ENCODE data around the gene HDHD2.
A peak's percentile ranks its signal among the peaks of the same experiment; 100 is the strongest.

The HDHD2 gene

DNA sequence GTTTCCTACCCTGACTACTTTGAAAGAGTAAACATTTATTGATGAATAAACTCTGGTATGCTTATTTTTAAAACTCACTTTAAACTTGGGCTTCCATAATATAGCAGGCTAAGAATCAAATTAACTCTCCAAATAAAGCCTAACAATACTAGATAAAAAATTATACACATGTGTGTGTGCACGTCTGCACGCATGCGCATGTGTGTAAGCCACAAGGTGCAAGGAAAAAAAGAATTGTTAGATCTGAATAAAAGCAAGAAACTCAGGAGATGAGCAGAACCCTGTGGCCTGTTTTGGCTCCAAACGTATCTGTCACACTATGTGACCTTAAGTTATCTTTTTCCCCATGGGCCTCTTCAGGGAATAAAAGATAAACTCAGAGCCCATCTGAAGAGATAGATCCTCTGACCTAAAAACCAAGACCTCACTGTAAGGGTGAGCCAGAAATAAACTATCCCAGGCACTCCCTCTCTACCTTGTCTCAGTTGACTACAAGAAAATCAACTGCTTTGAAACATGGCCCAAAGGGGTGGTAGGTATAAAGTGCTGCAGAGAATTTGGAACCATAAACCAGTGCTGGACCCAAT lies 6.3 kb downstream of the HDHD2 start:
- DNase-seq: no peak

DNA sequence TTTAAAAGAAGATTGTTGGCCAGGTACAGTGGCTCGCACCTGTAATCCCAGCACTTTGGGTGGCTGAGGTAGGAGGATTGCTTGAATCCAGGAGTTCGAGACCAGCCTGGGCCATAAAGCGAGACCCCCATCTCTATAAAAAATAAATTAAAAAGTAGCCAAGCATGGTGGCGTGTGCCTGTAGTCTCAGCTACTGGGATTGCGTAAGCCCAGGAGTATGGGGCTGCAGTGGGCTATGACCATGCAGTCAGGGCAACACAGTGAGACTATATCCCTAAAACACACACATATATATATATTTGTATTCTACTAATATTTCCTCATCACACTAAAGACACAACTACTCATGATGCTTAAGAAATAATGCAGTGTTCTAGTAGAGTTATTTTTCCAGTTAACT lies 7.1 kb downstream of the HDHD2 start:
- no peak for DNase-seq

DNA sequence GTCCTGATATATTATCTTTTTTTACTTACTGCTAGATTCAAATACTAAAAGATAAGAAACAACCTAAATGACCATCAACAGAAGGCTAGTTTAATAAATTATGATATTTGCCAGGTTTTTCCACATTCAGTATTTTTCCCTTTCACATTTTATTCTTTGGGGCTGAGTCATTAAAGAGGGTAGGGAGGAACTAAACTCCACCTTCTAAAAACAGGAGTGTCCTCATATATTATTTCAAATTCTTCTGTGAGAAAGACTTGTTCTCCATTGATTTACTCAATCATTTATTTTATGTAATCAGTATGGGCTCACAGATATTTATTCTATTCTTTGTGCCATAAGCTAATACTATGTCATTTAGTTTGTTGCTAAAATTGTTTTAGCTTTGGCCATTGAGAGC lies 9.0 kb downstream of the HDHD2 start:
- DNase-seq: no peak

DNA sequence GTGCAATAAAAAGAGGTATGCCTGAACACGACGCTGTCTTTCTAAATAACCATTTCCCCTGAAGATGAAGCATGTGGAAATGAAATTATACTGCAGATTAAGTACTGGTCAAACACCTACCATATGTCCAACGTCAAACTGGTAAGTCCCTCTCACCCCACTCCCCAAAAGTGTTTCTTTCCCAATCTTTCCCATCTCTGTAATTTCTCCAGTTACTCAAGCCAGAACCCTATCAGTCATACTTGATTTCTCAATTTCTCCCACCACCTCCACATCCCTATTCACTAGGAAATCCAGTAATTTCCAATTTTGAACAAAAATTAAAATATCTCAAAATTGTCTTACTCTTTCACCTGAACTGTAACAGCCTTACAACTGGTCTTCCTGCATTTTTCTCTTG lies 29.2 kb downstream of the HDHD2 start:
- DNase-seq: no peak

DNA sequence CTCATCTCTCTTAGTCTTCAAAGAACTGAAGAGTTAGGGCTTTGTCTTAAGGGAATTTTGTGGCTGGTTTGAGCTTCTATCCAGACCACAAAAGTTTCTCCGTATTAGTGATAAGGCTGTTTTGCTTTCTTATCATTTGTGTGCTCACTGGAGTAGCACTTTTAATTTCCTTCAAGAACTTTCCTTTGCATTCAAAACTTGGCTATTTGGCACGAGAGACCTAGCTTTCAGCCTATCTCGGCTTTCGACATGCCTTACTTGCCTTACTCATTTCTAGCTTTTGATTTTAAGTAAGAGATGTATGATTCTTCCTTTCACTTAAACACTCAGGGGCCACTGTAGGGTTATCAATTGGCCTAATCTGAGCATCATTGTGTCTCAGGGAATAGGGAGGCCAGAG lies 29.9 kb downstream of the HDHD2 start:
- no peak for DNase-seq

DNA sequence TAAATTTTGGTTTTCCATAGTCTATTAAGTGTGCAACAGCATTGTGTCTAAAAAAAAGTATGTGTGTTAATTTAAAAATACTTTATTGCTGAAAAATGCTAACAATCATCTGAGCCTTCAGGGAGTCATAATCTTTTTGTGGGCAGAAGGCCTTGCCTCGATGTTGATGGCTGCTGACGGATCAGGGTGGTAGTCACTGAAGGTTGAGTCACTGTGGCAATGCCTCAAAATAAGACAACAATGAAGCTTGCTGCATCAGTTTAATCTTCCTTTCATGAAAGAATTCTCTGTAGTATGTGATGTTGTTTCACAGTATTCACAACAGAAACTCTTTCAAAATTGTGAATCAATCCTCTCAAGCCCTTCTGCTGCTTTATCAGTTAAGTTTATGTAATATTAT lies 31.3 kb downstream of the HDHD2 start:
- DNase-seq: no peak

DNA sequence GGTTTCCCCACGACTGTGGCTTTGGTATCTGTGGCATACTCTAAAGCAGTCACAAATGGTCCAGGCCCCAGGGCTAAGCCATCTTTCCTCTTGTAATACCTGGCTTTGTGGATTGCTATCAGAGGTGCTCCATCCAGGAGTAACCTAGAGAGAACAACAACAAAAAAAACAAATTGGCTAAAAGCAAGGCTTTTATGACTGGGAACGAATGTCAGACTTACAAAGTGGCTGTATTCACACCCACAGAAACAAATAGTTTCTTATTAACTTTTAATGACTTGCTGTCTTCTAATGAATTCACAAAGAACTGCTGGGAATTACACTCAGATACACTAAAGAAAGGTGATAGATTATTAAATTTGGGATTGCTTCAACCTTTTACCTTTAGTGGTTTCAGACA lies 35.1 kb downstream of the HDHD2 start:
- DNase-seq: no peak

DNA sequence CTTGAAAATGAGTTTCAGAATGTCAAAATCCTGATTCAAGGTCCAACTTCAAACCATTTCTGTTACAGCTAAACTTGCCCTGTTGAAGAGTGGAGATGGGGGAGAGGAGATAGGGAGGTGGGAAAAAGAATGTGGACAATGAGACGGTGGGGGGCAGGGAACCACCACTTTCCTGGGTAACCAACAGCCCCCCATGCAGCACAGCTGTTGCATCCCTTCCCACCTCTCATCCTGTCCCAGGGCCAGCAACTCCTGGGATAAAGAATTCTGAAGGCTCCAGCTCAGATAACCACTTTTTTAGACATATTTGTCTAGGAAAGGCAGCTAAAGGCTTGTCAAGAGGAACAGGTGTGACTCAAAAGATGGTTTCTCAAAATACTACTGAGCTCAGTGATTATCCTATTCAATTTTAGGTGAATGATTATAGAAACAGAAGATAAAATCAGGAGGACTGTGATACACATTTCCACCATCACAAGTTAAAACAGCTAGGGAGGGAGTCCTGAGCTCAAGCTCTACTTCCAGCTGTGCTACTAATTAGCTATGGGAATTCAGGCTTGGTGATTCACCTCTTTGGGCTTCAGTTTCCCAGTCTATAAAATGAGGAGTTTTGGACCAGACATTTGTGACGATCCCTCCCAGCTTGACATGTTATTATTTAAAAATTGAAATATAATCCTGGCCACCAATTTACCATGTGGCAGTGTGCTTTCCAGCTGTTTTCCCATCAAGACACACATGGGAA lies 36.3 kb downstream of the HDHD2 start:
- DNase-seq: no peak

DNA sequence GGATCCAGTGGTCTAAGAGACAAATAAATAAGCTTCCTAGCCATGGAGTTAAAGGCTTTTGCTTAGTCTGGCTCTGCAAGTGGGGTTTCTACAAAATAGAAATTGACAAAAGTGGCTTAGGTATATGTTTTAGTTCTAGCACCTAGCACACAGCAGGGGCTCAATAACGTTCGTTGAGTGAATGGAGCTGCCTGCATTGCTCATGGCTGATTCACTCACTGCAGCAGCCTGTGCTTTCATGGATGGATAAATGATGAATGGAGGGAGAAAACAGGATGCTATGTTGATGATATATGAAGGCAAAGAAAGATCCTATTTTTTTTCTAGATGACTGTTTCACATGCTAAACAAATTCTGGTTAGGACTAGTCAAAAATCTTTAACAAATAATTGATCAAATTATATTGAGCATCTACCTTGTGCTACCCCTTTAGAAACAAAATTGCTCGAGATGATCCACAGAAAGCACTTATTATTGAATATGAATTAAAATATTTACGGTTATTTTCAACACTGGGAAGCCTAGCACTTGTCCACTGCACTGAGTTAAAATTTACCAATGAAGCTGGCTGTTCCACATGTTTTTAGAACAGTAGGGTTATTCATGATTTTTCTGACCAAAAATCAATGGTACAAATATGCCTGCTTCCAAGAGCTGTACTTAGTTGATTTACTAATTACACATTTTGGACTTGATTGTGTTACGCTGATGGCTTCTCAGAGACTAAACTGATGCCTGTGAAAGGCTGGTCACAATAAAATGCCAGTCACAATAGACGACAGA lies 39.6 kb downstream of the HDHD2 start:
- DNase-seq: no peak

DNA sequence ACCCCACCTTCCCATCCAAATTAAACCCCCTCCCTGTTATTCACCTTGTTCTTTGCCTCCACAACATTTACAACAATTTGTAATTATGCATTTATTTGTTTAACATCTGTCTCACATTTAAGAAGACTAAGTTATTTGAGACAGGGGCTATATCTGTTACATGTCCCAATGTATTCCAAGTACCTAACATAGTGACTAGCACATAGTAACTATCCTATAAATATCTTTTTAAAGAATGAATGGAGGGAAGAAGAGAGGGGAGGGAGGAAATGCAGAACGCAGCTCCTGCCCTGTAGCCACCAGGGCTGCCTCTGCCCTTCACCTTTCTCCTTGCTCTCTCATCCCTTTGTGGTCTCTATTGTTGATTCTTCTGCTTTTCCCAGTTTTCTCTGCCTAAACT lies 40.6 kb downstream of the HDHD2 start:
- no peak for DNase-seq

DNA sequence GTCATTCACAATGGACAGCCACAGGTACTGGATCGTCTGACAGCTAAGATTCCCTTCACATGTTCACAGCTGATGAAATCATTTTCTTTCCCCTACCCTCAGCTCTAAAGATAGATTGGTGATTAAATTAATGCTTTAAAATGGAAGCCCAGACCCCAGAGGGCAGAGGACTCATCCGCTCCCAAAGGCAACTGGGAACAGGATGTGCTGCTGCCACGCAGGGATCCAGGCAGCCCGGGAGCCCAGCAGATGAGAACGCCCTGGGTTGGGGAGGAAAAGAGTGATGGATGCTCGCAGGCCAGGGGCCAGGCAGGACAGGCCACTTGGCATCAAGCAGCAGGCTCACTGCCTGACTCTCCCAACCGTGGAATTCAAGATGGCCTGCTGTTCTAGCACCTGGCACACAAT lies 41.3 kb downstream of the HDHD2 start:
- DNase-seq: no peak

DNA sequence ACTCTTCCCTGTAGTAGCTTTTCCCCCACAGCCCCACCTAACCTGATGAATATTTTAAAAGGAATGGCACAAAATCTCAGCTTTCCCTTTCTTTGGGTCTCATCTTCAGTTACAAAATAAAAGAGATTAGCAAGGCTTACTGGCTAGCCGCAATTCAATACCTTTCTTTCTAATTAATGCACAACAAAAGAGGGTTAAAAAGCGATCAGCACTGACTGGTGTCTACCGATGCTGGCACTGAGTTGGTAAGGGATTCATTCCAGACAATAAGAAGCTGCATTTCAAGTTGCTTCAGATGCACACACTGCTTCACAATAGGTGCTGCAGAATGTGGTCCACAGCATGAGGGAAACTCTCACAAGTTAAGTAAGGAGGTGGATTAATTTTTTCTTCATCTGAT lies 41.9 kb downstream of the HDHD2 start:
- no peak for DNase-seq

DNA sequence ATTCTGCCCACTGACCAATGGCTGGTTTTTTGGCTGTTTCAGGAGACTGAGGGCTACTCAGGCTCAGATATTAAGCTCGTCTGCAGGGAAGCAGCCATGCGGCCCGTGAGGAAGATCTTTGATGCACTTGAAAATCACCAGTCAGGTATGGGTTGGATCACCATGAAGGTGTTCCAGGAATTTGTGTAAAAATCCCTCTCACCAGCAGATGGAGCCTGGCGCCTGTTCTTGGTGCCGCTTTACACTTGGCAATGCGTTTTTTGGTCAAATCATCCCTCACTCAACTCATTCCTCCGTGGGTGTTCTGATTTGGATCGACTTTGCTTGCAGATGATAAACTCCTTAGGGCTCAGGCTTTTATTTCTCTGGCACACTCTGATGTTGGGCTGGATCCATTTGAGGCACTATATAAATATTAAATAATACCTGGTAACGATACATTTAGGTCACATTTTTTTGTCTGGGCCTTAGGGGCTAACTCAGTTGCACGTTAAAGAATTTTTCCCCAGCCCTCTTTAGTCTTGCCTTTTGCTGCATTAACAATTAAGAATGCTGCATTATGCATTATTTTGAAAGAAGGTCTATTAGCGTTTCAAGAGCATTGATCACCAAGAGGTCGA lies 50.0 kb downstream of the HDHD2 start:
- DNase-seq: peak; percentile 45 to 72 (median 64)

DNA sequence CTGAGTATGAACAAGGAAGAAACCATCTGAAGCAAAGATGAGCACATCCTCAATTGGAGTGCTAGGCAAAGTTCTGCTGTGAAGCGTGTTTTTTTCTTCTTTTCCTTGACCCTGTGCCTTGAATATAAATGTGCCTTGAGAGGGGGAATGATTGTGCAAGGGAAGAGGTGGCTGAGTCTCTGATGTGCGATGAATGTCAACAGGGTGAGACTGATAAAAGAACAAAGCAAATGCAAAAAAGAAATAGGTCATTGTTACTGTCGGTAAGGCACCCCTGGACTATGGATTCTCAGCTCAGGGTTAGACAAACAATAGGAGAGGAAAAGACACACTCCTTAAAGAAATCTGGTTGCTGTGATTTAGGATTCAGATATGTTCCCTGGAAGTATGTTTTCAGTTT lies 54.5 kb downstream of the HDHD2 start:
- DNase-seq: no peak

DNA sequence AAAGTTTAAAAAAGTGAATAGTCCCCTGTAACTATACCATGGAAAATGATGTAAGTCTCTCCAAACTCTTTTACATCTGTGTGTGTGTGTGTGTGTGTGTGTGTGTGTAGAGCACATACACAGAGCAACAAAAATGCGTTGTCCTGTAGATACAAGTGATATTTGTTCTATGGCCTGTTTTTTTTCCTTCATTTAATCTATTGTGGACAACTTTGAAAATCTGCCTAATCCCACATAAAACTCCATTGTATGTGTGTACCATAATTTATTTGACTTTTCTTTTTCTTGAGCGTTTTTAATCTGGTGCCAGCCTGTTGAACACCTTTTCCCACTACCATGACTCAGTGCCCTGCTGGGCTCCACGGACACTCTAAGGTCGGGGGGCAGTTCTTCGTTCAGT lies 62.6 kb downstream of the HDHD2 start:
- DNase-seq: no peak

DNA sequence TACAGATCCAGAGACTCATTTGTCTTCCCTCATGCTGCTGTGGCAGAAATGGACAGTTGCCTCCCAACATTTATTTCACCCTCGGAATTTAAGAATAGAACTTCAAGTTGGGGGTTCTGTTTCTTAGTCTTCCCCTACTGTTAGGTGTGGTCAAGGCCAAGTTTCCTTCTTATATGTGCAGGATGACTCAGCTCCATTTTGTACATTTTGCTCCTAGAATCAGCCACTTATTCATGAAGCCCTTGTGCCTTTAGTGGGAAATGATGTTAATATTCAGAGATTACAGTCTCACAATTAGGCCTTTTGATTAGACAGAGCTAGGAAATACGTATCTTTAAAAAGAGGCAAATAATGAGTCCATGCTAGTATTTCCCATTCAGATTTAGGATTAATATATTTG lies 68.7 kb downstream of the HDHD2 start:
- no peak for DNase-seq

DNA sequence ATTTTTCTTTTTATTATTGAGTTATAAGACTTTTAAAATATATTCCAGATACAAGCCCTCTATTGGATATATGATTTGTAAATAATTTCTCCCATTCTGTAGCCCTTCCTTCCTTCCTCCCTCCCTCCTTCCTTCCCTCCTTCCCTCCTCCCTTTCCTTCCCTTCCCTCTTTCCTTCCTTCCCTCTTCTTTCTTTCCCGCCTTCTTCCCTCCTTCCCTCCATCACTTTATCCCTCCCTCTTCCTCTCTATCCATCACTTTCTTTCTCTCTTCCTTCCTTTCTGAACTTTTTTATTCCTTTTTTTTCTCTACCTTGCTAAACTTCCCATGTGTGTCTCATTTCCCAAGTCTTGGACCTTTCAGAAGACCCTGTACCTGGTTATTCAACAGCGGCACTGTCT lies 69.4 kb downstream of the HDHD2 start:
- DNase-seq: no peak

DNA sequence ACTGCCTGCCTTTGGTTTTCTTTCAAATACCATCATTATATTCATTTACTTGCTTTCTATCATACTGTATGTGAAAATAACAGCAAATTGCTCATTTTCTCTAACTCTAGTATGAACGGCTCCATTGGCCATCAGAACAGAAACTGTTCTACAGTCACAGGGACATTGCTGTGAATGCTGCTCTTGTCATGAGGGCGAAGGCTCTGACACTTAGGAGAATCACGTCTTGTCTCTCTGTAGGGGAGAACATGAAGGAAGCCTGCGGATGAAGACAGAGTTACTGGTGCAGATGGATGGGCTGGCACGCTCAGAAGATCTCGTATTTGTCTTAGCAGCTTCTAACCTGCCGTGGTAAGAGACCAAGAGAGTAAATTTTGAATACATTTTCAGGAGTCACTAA lies 73.2 kb downstream of the HDHD2 start:
- DNase-seq: no peak

DNA sequence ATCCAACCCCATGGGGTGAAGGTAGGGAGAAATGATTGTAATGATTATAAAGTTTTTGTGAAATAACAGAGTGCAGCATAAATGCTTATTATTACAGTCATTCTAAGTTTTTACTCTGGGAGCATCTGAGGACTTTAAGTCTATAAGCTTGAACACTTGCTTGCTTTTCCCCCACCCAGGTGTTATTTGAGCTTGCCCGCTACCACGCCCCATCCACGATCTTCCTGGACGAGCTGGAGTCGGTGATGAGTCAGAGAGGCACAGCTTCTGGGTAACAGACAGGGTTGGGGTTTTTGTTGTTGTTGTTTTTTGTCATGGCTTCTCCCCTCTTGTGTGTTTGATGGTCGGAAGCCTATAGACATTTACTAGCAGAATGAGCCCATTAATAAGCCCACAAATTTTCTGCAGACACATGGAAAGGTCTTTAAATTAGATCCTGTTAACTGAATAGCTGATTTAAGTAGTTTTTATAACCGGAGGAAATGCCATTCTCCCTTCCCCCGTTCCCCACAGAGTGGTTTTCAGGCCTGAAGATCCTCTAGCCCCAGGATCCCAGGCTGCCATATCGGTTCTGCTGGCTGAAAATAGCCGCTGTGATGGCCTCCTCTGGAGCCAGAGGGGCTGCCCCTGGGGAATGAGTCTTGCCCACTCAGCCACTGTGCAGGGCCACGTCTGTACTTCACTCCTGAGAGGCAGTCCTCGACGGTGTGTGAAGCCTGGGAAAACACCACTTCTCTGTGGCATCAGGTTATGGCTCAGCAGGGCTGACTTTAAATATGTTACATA lies 75.0 kb downstream of the HDHD2 start:
- DNase-seq: peak in 1 of 3 experiments; percentile 80

DNA sequence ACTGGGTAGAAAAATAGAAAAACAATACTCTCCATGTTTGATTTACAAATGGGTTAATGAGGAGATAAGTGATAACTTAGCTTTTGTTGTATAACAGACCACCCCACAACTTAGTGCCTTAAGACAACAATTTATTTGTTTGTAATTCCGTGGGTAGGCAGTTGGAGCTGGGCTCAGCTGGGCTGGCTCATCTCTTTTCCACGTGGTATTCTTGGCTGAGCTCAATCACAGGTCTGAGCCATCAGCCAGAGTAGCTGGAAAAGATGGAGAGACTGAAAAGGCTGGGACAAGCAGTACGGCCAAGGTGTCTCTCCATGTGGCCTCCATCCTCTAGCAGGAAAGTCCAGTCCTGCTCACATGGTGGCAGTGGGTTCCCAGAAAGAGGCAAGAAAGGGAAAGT lies 82.7 kb downstream of the HDHD2 start:
- DNase-seq: no peak

DNA sequence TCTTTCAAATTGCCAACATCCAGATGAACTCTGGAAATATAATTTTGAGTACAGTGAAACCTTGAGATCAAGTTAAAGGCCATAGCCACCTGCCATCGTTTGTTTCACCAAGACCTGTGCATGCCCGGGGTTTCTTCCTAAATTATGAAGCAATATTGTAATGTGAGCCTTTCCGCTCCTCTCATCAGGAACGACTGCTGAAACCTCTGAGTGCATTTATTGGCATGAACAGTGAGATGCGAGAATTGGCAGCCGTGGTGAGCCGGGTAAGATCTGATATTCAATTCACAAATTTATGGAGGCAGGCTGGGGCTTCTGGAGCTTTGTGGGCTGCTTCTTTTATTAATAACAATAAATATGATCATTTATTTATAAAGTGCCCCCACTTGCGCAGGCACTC lies 87.2 kb downstream of the HDHD2 start:
- no peak for DNase-seq

DNA sequence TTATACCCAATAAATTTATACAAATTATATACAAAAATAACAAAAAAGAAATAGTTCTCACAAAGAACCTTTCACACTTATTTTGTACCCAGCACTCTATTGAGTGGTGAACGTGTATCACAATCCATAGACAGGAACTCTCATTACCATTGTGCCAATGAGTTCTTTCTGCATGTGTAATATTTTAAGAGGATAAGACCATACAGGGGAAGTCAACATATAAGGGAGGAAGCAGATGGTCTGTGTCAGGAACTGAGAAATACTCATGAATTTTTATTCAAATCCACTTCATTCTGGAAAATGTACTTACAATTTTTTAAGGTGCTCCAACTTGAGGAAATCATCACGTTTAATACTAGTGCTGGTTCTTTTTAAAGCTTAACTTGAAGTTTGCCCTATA lies 87.8 kb downstream of the HDHD2 start:
- DNase-seq: no peak
